GF-D8 (cell line): ENCODE results near the gene SERPINA12.

ENCODE experiments used
- DNase-seq: peaks from one replicate; lab custom pipeline; 2025; lab: John Stamatoyannopoulos, UW

SERPINA12 gene, protein sequence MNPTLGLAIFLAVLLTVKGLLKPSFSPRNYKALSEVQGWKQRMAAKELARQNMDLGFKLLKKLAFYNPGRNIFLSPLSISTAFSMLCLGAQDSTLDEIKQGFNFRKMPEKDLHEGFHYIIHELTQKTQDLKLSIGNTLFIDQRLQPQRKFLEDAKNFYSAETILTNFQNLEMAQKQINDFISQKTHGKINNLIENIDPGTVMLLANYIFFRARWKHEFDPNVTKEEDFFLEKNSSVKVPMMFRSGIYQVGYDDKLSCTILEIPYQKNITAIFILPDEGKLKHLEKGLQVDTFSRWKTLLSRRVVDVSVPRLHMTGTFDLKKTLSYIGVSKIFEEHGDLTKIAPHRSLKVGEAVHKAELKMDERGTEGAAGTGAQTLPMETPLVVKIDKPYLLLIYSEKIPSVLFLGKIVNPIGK

DNA sequence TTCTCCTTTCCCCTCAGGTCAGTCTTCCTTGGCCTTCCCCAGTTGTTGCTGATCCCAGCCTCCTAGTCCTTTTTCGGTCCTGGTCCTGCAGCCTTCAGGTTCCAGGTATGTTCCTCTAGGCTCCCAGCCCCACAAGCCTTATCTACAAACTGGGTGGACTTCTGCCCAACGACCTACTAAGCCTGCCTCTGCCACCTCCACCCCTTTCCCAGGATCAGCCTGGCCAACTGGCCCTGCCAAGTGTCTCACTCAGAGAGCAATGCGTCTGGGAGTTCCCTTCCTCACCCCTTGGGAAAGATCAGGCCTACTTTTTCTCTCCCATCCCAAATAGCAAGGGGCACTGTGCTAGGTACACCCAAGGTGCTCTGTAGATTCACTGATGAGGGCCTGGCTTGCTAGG, at the start of gene SERPINA12:
Gene SERPINA12 (minus strand): TSS at position 114 of the 400 bp plus-strand sequence. CDS start 11,072 bp downstream, outside the sequence.
- no peak for DNase-seq

DNA sequence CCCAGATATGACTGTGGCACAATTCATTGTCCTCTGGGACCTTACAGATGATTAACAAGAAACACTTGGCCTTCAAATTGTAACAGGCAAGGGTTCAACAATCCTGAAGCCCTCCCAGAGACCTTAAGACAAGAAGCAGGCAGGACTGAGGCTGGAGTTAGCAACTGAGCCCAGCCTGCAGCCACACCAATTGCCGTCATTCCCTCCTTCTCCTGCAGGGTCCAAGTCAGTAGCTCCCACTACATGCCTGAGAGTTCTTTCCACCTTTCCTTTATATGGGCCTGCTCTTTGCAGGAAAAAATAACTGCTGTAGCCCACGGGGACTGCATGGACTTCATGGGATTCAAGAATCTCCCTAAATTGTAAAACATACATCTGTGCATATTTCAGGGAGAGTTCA, 49.6 kb upstream of the SERPINA12 start:
- DNase-seq, result no peak

DNA sequence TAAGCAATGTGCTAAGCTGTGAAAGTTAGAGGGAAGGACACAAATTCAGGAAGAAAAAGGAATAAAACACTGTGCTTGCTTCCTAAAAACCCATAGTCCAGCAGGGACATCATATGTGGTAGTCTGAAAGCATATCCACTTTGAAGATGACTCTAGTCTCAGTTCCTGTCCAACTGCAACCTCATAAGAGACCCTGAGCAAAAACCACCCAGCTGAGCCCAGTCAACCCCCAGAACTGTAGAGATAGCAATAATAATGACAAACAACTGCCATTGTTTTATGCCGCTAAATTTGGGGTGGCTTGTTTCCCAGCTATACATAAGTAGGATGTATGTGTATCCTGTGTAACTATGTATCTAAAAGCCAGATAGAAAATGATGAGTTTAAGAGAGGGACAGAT, 48.1 kb upstream of the SERPINA12 start:
- no peak for DNase-seq

DNA sequence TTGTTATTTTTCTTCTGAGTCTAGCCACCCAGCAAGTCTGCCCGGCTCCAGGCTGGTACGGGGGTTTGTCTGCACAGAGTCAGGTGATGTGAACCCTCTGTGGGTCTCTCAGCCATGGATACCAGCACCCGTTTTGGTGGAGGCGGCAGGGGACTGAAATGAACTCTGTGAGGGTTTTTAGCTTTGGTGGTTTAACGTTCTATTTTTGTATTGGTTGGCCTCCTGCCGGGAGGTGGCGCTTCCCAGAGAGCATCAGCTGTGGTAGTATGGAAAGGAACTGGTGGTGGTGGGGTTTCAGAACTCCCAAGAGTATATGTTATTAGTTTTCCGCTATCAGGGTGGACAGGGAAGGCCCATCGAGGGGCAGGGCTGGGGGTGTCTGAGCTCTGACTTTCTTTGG, 46.7 kb upstream of the SERPINA12 start:
- DNase-seq, result no peak

DNA sequence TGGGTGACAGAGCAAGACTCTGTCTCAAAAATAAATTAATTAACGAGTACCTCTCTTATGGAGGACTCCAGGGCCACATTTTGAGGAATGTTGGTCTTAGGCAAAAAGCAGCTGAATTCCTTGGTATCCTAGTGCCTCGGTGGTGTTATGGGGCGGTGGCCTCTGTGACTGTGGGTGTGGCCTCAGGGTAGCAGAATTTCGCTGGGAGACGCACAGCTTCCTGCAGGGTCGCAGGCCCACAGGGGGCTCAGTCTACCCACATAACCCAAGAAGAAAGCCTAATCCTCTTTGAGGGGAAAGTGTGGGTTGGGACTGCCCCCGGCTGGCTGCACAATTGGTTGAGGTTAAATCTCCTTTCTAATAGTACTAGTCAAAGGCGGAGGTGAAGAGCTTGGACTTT, 40.8 kb upstream of the SERPINA12 start:
- no peak for DNase-seq

DNA sequence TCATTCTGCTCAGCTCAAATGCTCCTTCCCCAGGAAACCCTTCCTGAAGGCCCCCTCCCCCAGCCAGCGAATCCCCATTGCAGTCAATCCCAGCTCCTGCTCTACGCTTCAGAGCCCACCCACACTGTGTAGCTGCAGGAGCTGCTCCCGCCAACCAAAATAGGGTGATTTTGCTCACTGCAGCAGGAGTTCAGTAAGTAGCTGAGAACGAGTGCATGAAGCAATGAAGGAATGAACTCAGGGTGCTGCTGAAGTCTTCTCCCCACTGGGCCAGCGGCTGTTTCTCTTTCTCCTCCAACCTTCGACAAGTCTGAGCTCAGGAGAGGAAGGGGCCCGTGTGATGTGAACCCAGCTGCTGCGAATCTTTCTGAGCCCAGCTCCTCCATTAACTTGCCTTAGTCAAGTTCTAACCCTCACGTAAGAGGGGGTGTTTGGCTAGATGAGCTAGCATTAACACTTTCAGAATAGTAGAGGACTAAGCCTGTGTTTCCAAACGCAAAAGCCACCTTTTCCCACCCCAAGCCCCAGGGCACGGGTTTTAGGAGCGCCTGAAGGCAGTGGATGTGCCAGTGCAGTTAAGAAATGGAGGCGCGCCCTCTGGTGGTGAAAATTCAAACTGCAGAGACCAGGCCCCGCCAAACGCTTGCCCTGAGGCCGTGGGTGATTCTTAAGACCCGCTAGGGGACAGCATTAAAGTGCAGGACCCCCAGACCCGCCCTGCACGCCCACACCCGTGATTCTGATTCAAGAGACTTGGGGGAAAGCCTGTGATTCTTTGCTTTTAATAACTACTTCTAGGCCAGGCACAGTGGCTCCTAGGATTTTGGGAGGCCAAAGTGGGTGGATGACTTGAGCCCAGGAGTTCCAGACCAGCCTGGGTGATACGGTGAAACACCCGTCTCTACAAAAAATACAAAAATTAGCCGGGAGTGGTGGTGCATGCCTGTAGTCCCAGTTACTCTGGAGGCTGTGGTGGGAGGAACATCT, 40.0 kb upstream of the SERPINA12 start:
- DNase-seq, result no peak

DNA sequence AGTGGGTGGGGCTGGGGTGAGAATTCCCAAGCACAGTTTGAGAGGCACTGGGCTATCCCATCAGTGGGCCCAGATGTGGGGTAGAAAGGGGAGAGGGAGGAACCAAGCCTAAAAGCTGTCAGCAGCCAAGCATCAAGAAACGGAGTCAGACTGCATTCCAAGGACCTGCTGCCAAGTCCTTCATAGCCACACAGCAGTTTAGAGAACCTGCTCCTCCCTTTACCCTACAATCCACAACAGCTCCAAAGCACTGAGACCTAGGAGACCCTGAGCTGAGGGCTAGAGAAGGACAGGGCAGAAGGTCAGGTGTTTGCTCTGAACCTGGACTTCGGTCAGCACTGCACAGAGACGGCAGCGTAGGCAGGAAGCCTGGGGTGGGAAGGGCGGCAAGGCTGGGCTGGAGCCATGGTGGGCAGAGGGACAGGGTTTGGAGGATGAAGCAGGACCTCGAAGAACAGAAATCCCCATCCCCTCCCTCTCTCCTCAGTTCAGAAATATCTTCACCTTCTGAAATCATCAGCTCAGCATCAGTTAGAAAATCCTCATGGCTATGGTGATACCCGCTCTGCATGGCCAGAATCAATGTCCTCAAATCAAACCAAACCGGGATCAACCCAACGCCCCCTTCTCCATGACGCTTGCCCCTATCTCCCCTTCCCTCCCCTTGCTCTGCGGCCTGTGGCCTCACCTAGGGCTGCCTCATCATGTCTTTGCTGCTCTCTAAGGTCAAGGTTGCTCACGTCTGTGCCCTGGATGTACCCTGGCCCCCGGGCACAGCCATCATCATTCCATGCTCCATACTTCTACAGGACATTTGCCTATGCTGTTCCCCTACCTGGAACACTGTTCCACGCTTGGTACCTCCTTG, 39.1 kb upstream of the SERPINA12 start:
- no peak for DNase-seq

DNA sequence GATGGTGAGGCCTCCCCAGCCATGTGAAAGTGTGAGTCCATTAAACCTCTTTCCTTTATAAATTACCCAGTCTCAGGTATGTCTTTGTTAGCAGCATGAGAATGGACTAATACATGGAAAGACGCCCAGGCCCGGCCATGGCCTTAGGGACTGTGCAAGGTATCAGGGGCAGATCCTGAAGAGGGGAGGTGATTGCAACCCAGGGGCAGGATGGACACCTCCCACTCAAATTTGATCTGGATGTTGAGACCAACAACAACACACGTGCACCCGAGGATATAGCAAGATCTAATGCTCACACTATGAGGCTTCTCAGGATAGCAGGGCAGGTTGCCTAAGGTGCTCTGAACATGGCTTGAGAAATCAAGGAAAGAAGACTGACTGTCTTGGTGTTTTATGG, 38.5 kb upstream of the SERPINA12 start:
- no peak for DNase-seq

DNA sequence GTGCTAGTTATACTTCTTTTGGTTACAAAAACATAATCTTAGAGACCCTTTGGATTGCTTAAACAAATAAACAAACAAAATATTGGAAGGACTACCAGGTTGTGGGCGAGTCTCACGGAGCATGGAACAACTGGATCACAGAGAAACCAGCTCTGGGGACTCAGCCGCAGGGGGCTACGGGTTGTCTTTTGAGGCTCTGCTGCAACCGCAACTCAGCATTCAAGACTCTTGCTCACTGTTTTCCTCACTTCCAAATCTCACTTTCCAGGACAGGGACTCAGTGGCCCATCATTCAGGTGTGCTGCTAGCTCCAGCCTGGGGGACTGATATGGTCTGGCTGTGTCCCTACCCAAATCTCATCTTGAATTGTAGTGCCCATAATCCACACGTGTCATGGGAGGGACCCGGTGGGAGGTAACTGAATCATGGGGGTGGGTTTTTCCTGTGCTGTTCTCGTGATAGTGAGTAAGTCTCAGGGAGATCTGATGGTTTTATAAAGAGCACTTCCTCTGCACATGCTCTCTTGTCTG, 37.9 kb upstream of the SERPINA12 start:
- DNase-seq, result no peak

DNA sequence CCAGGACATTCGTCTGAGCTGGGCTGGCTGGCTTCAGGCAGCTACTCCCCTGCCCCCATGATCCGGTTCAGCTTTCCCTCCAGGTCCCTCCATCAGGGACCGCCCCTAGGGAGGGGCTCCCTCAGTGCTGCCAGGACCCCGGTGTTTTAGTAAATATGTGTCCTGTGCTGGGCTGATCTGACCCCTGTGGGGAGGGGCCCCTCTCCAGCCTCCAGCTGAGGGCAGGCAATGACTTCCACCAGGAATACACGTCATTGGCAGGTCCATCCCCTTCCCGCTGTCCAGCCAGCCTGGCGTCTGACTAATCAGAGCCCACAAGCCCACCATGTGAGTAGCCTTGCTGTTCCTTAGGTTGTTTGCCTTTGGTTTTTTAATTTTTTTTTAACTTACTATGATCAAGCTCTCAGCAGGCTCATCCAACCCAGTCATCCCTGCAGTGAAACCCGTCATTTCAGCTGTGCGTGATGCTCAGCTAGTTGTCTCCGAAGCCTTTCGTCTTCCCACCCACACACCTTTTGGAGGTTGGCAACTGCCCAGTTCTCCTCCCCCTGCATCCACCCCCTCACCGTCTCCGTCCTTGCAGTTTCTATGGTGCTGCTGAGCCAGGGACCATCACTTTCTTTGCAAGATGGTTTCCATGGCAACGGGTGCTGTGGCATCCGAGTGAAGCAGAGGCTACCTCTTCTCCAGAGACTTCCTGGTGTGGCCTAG, 36.0 kb upstream of the SERPINA12 start:
- no peak for DNase-seq

DNA sequence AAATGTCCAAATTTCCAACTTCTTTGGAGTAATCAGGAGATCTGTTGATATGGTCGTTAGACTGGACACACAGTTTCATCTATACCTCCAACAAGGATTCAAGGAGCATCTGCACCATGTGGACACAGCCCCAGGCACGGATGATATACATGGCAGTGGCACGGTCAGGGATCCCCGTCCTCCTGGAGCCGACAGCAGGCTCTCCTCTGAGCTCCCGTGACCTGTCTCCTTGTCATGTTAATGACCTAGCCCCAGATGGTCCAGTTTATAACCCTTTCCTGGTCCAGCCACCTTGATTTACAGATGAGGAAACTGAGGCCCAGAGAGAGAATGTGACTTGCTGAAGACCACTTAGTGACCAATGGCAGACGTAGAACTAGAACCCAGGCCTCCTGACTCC, 35.5 kb upstream of the SERPINA12 start:
- DNase-seq, result no peak

DNA sequence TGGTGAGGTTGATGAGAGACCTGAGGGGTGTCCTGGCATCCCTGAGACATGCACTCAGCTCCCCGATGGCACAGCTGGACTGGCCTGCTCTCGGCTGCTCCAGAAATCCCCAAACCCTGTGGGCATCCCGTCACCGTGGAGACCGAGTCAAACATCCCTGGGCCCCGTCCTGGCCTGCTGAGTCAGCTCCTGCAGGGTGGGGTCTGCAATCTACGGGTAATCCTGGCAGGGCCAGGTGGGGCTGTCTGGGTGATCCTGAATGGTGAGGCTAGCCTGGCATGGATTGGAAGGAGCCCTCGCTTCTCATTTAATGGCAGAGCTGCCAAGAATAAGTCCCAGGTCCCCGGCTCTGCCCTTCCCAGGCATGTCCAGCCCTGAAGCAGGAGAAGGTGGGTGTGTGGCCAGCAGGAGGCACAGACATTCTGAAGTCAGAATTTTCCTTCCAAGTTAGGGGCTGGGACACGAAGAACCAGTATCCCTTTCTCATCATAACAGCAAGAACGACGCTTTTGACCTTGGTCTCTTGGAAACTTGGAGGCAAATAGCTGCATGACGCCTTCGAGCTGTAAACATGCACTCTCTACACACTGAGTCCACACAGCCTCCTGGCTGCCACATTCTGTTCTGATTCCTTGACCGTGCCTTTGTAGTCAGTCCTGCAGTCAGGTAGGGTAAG, 34.3 kb upstream of the SERPINA12 start:
- no peak for DNase-seq

DNA sequence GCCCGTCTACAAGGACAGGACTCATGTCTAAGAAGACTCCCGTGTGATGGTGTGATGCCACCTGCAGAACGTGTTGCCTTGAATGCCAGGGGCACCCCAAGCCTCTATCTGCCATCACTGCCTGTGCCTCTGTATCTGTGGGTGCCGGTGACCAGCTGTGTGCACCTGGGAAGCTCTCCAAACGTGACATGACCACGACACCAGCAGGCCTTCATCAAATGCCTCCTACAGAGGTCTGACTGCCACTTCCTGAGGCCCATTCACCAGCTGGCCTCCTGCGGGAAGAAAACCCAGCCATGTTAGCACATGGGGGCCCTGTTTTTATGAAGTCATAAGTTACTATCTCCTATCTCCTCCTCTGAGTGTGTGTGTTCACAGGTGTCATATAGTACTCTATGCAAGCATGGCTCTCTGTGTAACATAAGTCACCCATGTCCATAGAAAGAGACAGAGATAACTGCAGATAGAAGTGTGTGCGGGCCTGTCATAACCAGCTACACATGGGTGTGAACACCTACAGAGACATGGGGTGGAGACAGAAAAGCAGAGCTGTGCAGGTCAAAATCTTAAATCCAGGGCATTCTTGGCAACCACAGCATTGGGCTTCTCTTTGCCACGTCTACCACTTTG, 33.7 kb upstream of the SERPINA12 start:
- no peak for DNase-seq

DNA sequence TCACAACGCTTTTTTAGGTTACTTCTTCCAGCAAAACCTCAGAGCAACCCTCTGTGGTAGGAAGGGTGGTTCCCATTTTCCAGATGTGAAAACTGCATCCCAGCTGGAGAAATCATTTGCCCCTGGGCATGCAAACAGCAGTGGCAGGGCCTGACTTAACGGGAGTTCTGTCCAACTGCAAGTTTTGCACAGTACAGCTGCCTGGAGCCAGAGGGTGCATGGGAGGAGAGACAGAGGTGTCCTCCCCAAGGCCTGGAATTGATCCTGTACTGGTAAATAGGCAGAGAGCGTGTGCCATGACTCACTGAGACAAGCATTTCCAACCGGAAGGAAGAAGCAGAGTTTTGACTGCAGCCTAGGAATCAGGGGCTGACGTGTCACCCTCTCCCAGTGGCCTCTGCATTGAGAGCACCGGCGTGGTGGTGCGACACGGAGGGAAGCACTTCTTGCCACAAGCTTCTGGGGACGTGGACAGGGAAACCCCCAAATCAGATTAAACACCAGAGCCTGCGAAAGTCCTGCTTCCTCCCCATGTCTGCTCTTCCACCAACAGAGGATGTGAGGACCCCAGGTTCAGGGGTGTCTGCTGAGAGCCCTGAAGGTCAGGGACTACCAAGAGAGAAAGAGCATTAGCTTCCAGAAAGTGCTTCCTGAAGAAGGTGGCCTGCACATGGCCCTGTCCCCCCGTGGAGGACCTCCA, 33.0 kb upstream of the SERPINA12 start:
- no peak for DNase-seq

DNA sequence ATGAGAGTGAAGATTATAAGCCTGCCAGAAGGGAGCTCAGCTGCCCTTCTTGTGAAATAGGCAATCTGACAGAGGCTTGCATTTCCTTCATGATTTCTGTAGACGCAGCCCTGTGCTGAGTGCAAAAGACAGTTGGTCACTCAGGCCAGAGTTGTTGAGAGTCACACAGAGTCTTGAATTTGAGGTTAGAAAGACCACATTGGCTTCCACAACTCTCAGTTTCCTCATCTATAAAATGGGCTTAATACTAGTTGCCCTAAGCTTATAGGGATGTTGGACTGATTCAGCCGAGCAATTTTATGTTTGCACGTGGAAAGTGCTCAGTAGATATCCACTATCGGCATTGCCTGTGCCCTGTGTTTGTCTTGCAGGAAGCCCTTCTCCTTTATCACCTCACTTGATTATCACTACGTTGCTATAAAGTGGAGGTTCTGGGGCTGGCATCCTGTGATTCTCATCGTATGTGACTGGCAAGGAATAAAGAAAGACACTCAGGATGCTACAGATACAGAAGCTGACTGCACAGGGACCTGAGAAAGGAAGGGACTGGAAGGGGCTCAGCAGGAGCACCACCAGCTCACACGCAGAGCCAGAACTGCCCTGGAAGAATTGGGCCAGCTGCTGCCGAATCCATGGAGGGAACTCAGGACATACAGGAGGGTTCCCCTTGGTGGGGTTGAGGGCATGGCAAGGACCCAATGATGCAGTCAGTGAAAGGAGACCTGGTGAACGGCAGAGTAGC, 32.1 kb upstream of the SERPINA12 start:
- DNase-seq, result no peak

DNA sequence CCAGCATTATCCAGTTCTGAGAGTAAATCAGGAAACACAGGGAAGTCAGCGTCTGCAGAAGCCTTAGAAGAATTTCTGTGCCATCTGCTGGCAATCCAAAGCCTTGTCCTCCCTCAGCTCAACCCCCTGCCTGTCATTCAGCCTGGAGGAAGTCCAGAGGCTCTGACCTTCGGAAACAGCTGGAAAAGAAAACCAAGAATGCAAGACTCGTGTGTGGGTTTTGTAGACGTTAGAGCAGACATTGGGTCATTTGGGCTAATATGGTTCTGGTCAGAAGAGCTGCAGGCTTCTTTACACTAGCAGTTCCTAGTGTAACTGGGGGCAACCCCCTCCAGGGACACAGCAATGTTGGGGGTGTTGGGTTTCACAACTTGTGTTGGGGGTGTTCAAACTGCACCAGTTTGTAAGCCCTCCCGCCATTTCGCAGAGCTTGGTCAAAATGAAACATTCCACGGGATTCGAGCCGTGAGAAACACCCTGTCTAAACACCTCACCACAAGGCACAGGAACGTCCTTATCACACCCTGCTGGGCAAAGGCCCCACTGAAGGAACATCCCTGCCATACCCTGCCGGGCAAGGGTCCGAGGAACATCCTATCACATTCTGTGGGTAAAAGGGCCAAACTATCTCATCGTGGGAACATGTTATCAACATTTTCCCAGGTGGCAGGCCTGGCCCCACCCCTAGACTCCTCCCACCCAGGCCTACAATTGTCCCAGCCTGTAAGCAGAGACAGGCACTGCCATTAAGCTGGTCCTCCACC, 30.9 kb upstream of the SERPINA12 start:
- DNase-seq, result no peak

DNA sequence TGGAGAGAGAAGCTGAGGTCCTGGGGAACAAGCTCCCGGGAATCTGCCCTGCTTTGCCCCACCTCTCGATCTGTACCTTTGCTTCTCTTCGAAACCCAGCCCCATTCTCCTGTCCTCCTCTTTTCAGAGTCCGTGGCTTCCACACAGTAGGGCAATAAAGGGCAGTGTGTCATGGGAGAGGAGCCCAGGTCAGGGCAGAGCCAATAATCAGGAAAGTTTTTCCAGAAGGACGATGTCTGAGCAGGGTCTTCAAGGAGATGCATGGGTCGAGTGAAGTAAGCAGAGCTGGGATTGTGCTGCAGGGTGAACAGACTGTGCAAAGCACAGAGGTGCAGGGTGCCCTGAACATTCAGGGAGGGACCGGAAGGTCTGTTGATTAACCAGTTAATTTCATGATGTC, 29.9 kb upstream of the SERPINA12 start:
- DNase-seq, result no peak
